GM10266 (cell line): ENCODE measurements around the gene TGFBR3L.

Experiments
- DNase-seq: peaks from one replicate; pipeline ENCODE4 v3.0.0; 2012; ENCODE audit errors: extremely low spot score
- CTCF ChIP-seq: IDR thresholded peaks from 2 replicates; pipeline ENCODE4 v1.5.1; 2012; ENCODE audit warnings: mild to moderate bottlenecking, low read depth; ENCODE audit not compliant: control insufficient read depth, insufficient read depth; ENCODE audit errors: missing control alignments

TGFBR3L gene

GRCh38 chr19:7933828-7934725 is 19.4 kb downstream of the TGFBR3L start:
- no peak for DNase-seq

GRCh38 chr19:7934766-7935165 is 20.1 kb downstream of the TGFBR3L start:
- no peak for DNase-seq
- TF ChIP-seq CTCF: no peak

More at GRCh38 chr19:7933828-7934725, 19.4 kb downstream of the TGFBR3L start:
- TF ChIP-seq CTCF: no peak

- DNase-seq: no peak
- no peak for TF ChIP-seq CTCF
Measured at GRCh38 chr19:7940841-7941240, 26.2 kb downstream of the TGFBR3L start.

GRCh38 chr19:7941895-7942596 is 27.4 kb downstream of the TGFBR3L start:
- no peak for DNase-seq
- TF ChIP-seq CTCF: no peak

- TF ChIP-seq CTCF: no peak
- DNase-seq: no peak
Measured at GRCh38 chr19:7942981-7943443, 28.4 kb downstream of the TGFBR3L start.

- peak; percentile 32 for TF ChIP-seq CTCF
- DNase-seq: peak; percentile 98
Measured at GRCh38 chr19:7943444-7944176, 29.0 kb downstream of the TGFBR3L start, which contains the start of gene TIMM44. TIMM44 (minus strand) TSS chr19:7943666; CDS start chr19:7943651, 15 bp downstream.
